ENCODE results near the gene PPP1R1C. TPM values are rescaled to one million over a fixed set of nuclear protein-coding genes. Genes with fewer than 3 reads are reported as not detected.

The PPP1R1C gene
- total RNA-seq, 2 donors from 2014 or later: 2.8 to 6.1 TPM

GRCh38 chr2:182048621-182049020 is 63.0 kb downstream of the PPP1R1C start:
- no peak overlapping the region for H3K27ac ChIP-seq (ENCODE audit: low read depth, low read length)
- no peak overlapping the region for H3K27ac Mint-ChIP-seq
- no peaks in the 10 kb centered on the region for H3K36me3 Mint-ChIP-seq (ENCODE audit: low read depth)
- H3K36me3 ChIP-seq (ENCODE audit: control insufficient read depth, insufficient read depth, low read length): no peaks in the 10 kb centered on the region
- no peak overlapping the region for H3K4me3 ChIP-seq (ENCODE audit: low read length)
- no peaks in the 10 kb centered on the region for H3K4me1 Mint-ChIP-seq
- no peak for DNase-seq
- H3K9me3 ChIP-seq (ENCODE audit: control insufficient read depth, low read length): no peaks in the 10 kb centered on the region
- TF ChIP-seq CTCF (conservative IDR thresholded peaks at IDR 0.05): no peak
- H3K9ac ChIP-seq (ENCODE audit: extremely low read depth, low read length, poor library complexity, severe bottlenecking): no peak overlapping the region
- no peaks in the 10 kb centered on the region for H3K4me1 ChIP-seq (ENCODE audit: control insufficient read depth, insufficient read depth, low read length)
- H3K27me3 ChIP-seq (ENCODE audit: control insufficient read depth, insufficient read depth, low read length, poor library complexity, severe bottlenecking): no peaks in the 10 kb centered on the region
- H3K9me3 Mint-ChIP-seq: no peaks in the 10 kb centered on the region
- H3K4me3 Mint-ChIP-seq: no peak overlapping the region
- 100% methylated on average over 1 to 2 of the region's 2 CpGs for WGBS, 2 experiments (ENCODE audit: insufficient coverage in 1 of 2, insufficient read length in 1 of 2)
- H3K27me3 Mint-ChIP-seq (ENCODE audit: insufficient read depth): no peaks in the 10 kb centered on the region

DNA sequence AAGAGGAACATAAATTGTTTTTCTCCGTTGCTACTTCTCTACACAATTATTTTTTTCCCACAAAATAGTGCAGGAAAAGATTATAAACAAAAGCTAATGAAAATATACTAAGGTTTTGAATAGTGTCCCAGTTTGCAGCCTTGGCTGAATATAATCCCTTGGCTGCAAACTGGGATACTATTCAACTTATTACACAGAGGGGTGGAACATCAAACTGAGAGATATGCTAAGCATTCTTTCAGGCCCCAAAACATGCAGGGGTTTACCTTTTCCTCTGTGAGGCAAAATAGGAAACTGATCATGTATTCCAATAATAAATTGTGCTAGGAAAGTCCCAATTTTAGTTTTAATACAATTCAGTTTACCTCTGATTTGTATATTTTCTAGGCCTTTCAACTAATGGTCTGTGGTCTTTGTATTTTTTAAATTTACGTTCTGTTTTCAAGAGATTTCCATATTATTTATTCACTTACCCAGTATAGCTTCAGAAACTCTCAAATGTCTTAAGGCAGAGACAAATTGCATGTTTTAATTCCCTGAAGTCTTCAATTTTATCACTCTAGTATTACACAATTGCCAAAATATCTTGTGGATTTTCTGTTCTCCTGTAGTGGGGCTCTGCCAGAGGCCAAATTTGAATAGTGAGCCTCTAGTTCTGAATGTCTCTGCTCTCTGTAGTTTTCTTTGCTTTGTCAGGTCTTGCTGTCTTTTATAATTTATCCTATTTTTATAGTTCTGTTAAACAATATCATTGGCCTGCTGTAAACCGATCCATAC is 63.9 kb downstream of the PPP1R1C start:
- Histone ChIP-seq H3K36me3 (ENCODE audit: control insufficient read depth, insufficient read depth, low read length) (no peaks in the 10 kb centered on the region), H3K27me3 (ENCODE audit: control insufficient read depth, insufficient read depth, low read length, poor library complexity, severe bottlenecking) (no peaks in the 10 kb centered on the region), H3K4me1 (ENCODE audit: control insufficient read depth, insufficient read depth, low read length) (no peaks in the 10 kb centered on the region), H3K4me3 (ENCODE audit: low read length) (no peak overlapping the region), H3K9me3 (ENCODE audit: control insufficient read depth, low read length) (no peaks in the 10 kb centered on the region), H3K9ac (ENCODE audit: extremely low read depth, low read length, poor library complexity, severe bottlenecking) (no peak overlapping the region), H3K27ac (ENCODE audit: low read depth, low read length) (no peak overlapping the region)
- Mint-ChIP-seq H3K9me3 (no peaks in the 10 kb centered on the region), H3K4me1 (no peaks in the 10 kb centered on the region), H3K27me3 (ENCODE audit: insufficient read depth) (no peaks in the 10 kb centered on the region), H3K36me3 (ENCODE audit: low read depth) (no peaks in the 10 kb centered on the region), H3K4me3 (no peak overlapping the region), H3K27ac (no peak overlapping the region)
- TF ChIP-seq CTCF (conservative IDR thresholded peaks at IDR 0.05): no peak
- no peak for DNase-seq
- WGBS, 2 experiments (ENCODE audit: insufficient coverage in 1 of 2, insufficient read length in 1 of 2): 89% methylated on average over 2 of the region's 3 CpGs; no CpG with 5 or more reads in 1 of the 2 experiments

GRCh38 chr2:182050333-182051135 is 64.9 kb downstream of the PPP1R1C start:
- Mint-ChIP-seq H3K36me3 (ENCODE audit: low read depth) (no peaks in the 10 kb centered on the region), H3K9me3 (no peaks in the 10 kb centered on the region), H3K27me3 (ENCODE audit: insufficient read depth) (no peaks in the 10 kb centered on the region), H3K4me3 (no peak overlapping the region), H3K4me1 (no peaks in the 10 kb centered on the region), H3K27ac (no peak overlapping the region)
- Histone ChIP-seq H3K36me3 (ENCODE audit: control insufficient read depth, insufficient read depth, low read length) (no peaks in the 10 kb centered on the region), H3K27me3 (ENCODE audit: control insufficient read depth, insufficient read depth, low read length, poor library complexity, severe bottlenecking) (no peaks in the 10 kb centered on the region), H3K4me1 (ENCODE audit: control insufficient read depth, insufficient read depth, low read length) (no peaks in the 10 kb centered on the region), H3K4me3 (ENCODE audit: low read length) (no peak overlapping the region), H3K9me3 (ENCODE audit: control insufficient read depth, low read length) (no peaks in the 10 kb centered on the region), H3K27ac (ENCODE audit: low read depth, low read length) (no peak overlapping the region), H3K9ac (ENCODE audit: extremely low read depth, low read length, poor library complexity, severe bottlenecking) (no peak overlapping the region)
- DNase-seq: no peak
- TF ChIP-seq CTCF (conservative IDR thresholded peaks at IDR 0.05): no peak
- 93 to 100% methylated on average over 3 to 4 of the region's 4 CpGs for WGBS, 2 experiments (ENCODE audit: insufficient coverage in 1 of 2, insufficient read length in 1 of 2)
